Measurements from ENCODE around the gene ME3.
"Not testable (repeated sequence)": the region's sequence is repeated elsewhere in the genome, so short reads cannot be mapped to it uniquely, and the experiment has no call there.

The ME3 gene

DNA sequence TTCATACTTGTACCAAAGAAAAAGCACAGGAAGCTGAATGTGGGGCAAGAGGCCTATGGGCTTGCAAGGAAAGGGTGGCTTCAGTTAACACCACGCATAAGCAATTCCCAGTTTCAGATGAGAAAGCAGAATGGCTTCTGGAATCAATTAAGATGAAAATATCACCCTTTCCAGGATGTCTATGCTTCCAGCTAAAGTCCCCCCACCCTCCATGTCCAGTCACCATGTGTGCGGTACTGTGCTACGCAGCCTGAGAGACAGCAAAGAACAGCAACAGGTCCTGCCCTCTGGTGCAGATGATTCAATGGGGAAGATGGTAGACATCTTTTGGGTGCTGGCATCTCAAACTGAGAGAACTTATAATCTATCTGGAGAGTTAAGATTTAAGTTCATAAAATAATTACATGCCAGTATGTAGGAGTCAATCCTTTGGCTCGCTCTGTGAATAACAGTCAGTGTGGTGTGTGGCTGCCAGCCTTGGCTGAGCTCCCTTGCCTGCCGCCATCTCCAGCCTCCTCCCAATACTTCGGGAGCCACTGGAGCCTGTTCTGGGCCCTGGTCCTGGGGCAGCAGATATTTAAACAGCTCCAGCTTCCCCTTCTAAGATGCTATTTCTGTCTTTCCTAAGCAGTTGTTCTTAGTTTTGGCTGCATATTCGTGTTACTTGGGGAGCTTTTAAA, 44.5 kb downstream of the ME3 start:
- H3K27me3 Mint-ChIP-seq, result peaks cover 9% of the 10 kb centered on the region
- H3K4me3 Mint-ChIP-seq, result no peak overlapping the region
- H3K36me3 Mint-ChIP-seq (ENCODE audit: low read depth), result no peaks in the 10 kb centered on the region
- H3K27ac Mint-ChIP-seq, result no peak overlapping the region
- H3K4me1 Mint-ChIP-seq, result peaks cover 7% of the 10 kb centered on the region
- H3K9me3 Mint-ChIP-seq, result no peaks in the 10 kb centered on the region
- no peak for ATAC-seq
- no peak for DNase-seq

- no peak for DNase-seq
- Mint-ChIP-seq H3K9me3 (no peaks in the 10 kb centered on the region), H3K27me3 (no peaks in the 10 kb centered on the region), H3K36me3 (ENCODE audit: low read depth) (no peaks in the 10 kb centered on the region), H3K4me1 (no peaks in the 10 kb centered on the region), H3K27ac (no peak overlapping the region), H3K4me3 (no peak overlapping the region)
- ATAC-seq, result no peak
Measured at GRCh38 chr11:86625981-86626380, 46.4 kb downstream of the ME3 start.

- Mint-ChIP-seq H3K27me3 (no peaks in the 10 kb centered on the region), H3K36me3 (ENCODE audit: low read depth) (no peaks in the 10 kb centered on the region), H3K9me3 (no peaks in the 10 kb centered on the region), H3K4me1 (no peaks in the 10 kb centered on the region), H3K4me3 (no peak overlapping the region), H3K27ac (no peak overlapping the region)
- ATAC-seq, result no peak
- no peak for DNase-seq
Measured at GRCh38 chr11:86625544-86625943, 46.9 kb downstream of the ME3 start.

GRCh38 chr11:86624366-86624765, 48.0 kb downstream of the ME3 start:
- Mint-ChIP-seq H3K4me3 (no peak overlapping the region), H3K36me3 (ENCODE audit: low read depth) (peaks cover under 1% of the 10 kb centered on the region), H3K27ac (no peak overlapping the region), H3K9me3 (peaks cover 3% of the 10 kb centered on the region), H3K27me3 (no peaks in the 10 kb centered on the region), H3K4me1 (no peaks in the 10 kb centered on the region)
- no peak for ATAC-seq
- no peak for DNase-seq

- no peaks in the 10 kb centered on the region for H3K4me1 Mint-ChIP-seq
Measured at GRCh38 chr11:86623736-86624135, 48.7 kb downstream of the ME3 start.

DNA sequence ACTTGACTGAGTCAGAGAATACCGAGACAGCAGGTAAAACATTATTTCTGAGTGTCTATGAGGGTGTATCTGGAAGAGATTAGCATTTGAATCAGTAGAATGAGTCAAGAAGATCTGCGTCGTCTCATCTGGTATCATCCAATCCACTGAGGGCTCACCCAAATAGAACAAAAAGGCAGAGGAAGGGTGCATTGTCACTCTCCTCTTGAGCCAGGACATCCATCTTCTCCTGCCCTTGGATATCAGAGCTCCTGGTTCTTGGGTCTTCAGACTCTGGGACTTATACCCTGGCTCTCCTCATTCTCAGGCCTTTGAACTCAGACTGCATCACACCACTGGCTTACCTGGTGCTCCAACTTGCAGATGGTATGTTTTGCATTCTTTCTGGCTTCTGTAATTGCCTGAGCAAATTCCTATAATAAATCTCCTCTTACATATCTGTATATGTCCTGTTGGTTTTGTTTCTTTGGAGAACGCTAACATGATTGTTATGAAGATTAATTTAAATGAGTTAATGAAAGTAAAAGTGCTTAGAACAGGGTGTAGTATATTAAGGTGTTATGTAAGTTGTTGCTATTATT, 49.3 kb downstream of the ME3 start:
- no peak overlapping the region for H3K4me3 Mint-ChIP-seq
- H3K36me3 Mint-ChIP-seq (ENCODE audit: low read depth), result peaks cover 2% of the 10 kb centered on the region
- H3K9me3 Mint-ChIP-seq, result peaks cover 9% of the 10 kb centered on the region
- DNase-seq (no peak), ATAC-seq (no peak)
- no peaks in the 10 kb centered on the region for H3K4me1 Mint-ChIP-seq
- no peaks in the 10 kb centered on the region for H3K27me3 Mint-ChIP-seq
- no peak overlapping the region for H3K27ac Mint-ChIP-seq

More at GRCh38 chr11:86623736-86624135, 48.7 kb downstream of the ME3 start:
- no peak overlapping the region for H3K27ac Mint-ChIP-seq
- no peaks in the 10 kb centered on the region for H3K27me3 Mint-ChIP-seq
- ATAC-seq (no peak), DNase-seq (no peak)
- peaks cover 9% of the 10 kb centered on the region for H3K9me3 Mint-ChIP-seq
- H3K36me3 Mint-ChIP-seq (ENCODE audit: low read depth), result peaks cover 2% of the 10 kb centered on the region
- no peak overlapping the region for H3K4me3 Mint-ChIP-seq

GRCh38 chr11:86621854-86622253, 50.6 kb downstream of the ME3 start:
- Mint-ChIP-seq H3K36me3 (ENCODE audit: low read depth) (peaks cover 2% of the 10 kb centered on the region), H3K9me3 (peaks cover 9% of the 10 kb centered on the region), H3K27me3 (no peaks in the 10 kb centered on the region), H3K4me3 (no peak overlapping the region), H3K27ac (no peak overlapping the region), H3K4me1 (no peaks in the 10 kb centered on the region)
- DNase-seq (no peak), ATAC-seq (no peak)

DNA sequence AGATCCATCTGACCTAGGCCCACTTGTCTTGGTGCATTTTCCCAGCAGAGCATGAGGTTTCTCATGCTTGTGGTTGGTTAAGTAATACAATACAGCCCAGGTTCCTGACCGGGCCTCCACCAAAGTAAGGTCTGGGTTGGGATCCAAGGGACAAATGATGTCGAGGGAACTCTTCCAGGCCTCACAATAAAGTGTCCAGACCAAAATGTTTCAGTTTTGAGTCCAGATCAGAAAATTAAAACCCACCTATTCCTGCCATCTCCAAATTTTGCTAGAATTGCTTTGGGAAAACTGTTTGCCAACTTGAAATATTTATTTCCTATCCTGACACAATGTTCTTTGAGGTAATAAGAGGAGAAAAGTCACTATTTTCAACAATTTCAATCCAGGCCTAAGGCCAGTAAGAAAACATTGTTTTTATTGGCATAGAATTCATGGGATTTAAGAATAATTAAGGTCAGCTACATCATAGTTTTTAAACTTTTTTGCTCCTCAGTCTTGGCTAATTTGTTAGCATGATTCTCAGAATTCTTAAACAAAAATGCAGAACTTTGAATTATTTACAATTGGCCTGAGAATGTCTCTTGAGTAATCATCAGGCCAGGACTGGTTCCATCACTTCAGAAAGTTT, 51.4 kb downstream of the ME3 start:
- Mint-ChIP-seq H3K36me3 (ENCODE audit: low read depth) (peaks cover 2% of the 10 kb centered on the region), H3K9me3 (peaks cover 9% of the 10 kb centered on the region), H3K27me3 (no peaks in the 10 kb centered on the region), H3K4me3 (no peak overlapping the region), H3K27ac (no peak overlapping the region), H3K4me1 (no peaks in the 10 kb centered on the region)
- ATAC-seq (no peak), DNase-seq (no peak)

GRCh38 chr11:86619428-86619827, 53.0 kb downstream of the ME3 start:
- H3K9me3 Mint-ChIP-seq, result peaks cover 17% of the 10 kb centered on the region
- H3K27ac Mint-ChIP-seq; H3K36me3 Mint-ChIP-seq (ENCODE audit: low read depth); H3K27me3 Mint-ChIP-seq; H3K4me3 Mint-ChIP-seq; DNase-seq; H3K4me1 Mint-ChIP-seq: not testable (repeated sequence)
- ATAC-seq, result peak; percentile 49

- no peak overlapping the region for H3K27ac Mint-ChIP-seq
- peaks cover 2% of the 10 kb centered on the region for H3K36me3 Mint-ChIP-seq (ENCODE audit: low read depth)
- H3K4me3 Mint-ChIP-seq, result no peak overlapping the region
- ATAC-seq (no peak), DNase-seq (no peak)
- H3K4me1 Mint-ChIP-seq, result no peaks in the 10 kb centered on the region
- peaks cover 10% of the 10 kb centered on the region for H3K27me3 Mint-ChIP-seq
- peaks cover 17% of the 10 kb centered on the region for H3K9me3 Mint-ChIP-seq
Measured at GRCh38 chr11:86617502-86617901, 54.9 kb downstream of the ME3 start.

GRCh38 chr11:86615487-86615886, 56.9 kb downstream of the ME3 start:
- Mint-ChIP-seq H3K27me3 (peaks cover 13% of the 10 kb centered on the region), H3K36me3 (ENCODE audit: low read depth) (peaks cover 2% of the 10 kb centered on the region), H3K27ac (no peak overlapping the region), H3K4me1 (no peaks in the 10 kb centered on the region), H3K9me3 (peaks cover 20% of the 10 kb centered on the region), H3K4me3 (no peak overlapping the region)
- ATAC-seq (no peak), DNase-seq (no peak)

- ATAC-seq (no peak), DNase-seq (no peak)
- Mint-ChIP-seq H3K36me3 (ENCODE audit: low read depth) (no peaks in the 10 kb centered on the region), H3K27ac (no peak overlapping the region), H3K4me1 (peaks cover 6% of the 10 kb centered on the region), H3K27me3 (peaks cover 17% of the 10 kb centered on the region), H3K9me3 (peaks cover 11% of the 10 kb centered on the region), H3K4me3 (no peak overlapping the region)
Measured at GRCh38 chr11:86610559-86611341, 61.7 kb downstream of the ME3 start.

DNA sequence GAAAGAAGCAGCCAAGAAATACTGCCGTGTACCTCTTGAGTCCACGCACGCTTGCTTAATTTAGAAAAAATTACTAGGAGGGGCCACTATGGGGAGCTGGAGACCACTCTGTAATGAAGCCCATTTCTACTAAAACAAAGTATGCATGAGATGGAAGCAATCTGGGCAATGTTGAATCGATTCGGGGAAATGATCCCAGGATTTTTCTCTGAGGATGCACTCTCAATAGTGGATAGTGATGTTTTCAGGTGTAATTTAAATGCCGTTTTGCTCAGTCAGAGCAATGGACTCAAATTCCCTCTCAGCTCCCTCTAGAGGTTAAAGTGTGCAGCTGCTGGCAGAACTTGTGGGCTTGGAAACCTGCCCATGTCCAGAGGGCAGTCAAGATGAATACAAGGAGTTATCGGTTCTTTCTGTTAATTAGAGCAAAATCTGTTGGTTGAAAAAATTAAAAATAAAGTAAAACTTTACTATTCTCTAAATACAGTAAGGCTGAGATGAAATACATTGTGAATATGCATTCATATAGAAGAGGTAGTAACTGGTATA, 64.1 kb downstream of the ME3 start:
- peak; percentile 40 for DNase-seq
- Mint-ChIP-seq H3K27ac (no peak overlapping the region), H3K36me3 (ENCODE audit: low read depth) (no peaks in the 10 kb centered on the region)

GRCh38 chr11:86606836-86607481, 65.5 kb downstream of the ME3 start:
- Mint-ChIP-seq H3K27me3 (peaks cover 6% of the 10 kb centered on the region), H3K9me3 (peaks cover 5% of the 10 kb centered on the region), H3K4me1 (peaks cover 6% of the 10 kb centered on the region), H3K27ac (no peak overlapping the region), H3K36me3 (ENCODE audit: low read depth) (no peaks in the 10 kb centered on the region), H3K4me3 (no peak overlapping the region)
- DNase-seq (no peak), ATAC-seq (no peak)

More for the DNA sequence above, 64.1 kb downstream of the ME3 start:
- Mint-ChIP-seq H3K4me3 (no peak overlapping the region), H3K27me3 (peaks cover 8% of the 10 kb centered on the region), H3K4me1 (peaks cover 6% of the 10 kb centered on the region), H3K9me3 (peaks cover 3% of the 10 kb centered on the region)
- peak; percentile 79 for ATAC-seq
